Mucosa of descending colon (tissue), 3 donors: ENCODE measurements around the gene ZBTB8B. TPM values are rescaled to one million over a fixed set of nuclear protein-coding genes. Genes with fewer than 3 reads are reported as not detected.
"Not testable (repeated sequence)": the region's sequence is repeated elsewhere in the genome, so short reads cannot be mapped to it uniquely, and the experiment has no call there.

Experiments
- ATAC-seq: fragments of 200-7000 bp; cut with Tn5 transposase; one replicate; pipeline ENCODE4 v1.9.1; 2020; ENCODE audit warnings: mild to moderate bottlenecking, moderate library complexity
- DNase-seq, 3 donors: peaks; one replicate each; pipeline ENCODE4 v3.0.0-alpha.2; 2020
- H3K36me3 ChIP-seq: fragments of 200-600 bp; one replicate; pipeline ENCODE4 v1.8.0; 2021; ENCODE audit warnings: low read depth, mild to moderate bottlenecking
- H3K4me1 ChIP-seq: fragments of 200-600 bp; one replicate; pipeline ENCODE4 v1.8.0; 2021; ENCODE audit warnings: low read depth, mild to moderate bottlenecking
- H3K4me3 ChIP-seq: fragments of 200-600 bp; one replicate; pipeline ENCODE4 v1.8.0; 2021; ENCODE audit warnings: mild to moderate bottlenecking
- H3K9me3 ChIP-seq: fragments of 200-600 bp; one replicate; pipeline ENCODE4 v1.8.0; 2021; ENCODE audit warnings: mild to moderate bottlenecking
- CTCF ChIP-seq: fragments of 200-600 bp; IDR thresholded peaks from one replicate; pipeline ENCODE4 v1.8.0; 2022; ENCODE audit warnings: antibody characterized with exemption, mild to moderate bottlenecking
- intact Hi-C, 2 donors: fragments of 100-400 bp; cut with DNase I in 1 of 2; cut with micrococcal nuclease in 1 of 2; formaldehyde crosslinking; loops; one replicate each; pipeline versions ENCODE4 v1.11.0 to v1.11.1; 2022; cut with DNase I, micrococcal nuclease
- total RNA-seq, 3 donors: library from RNA; stranded (reverse); fragmentation: NEBNext Ultra II Directional in 2 of 3; extraction: Animal tissue kit (Norgen Biotek cat#: 25700) in 2 of 3; gene quantifications; one replicate each; pipeline versions ENCODE4 v1.2.1 to v1.2.4, GENCODE V29; 2021 to 2023
- donor health status: DM: no; HTN: no; CAD: no; lungs with moderate emphysema.
- donor health status: DM: no; HTN: no; CAD: no.
- donor health status: DM: no; HTN: yes; CAD: no.

Gene ZBTB8B
- total RNA-seq, 3 donors from 2014 or later: 0.03 TPM; not detected in 2

- H3K4me1 ChIP-seq: no peaks in the 10 kb centered on the region
These were observed 15.1 kb downstream of the ZBTB8B start for GRCh38 chr1:32480003-32480402.

GRCh38 chr1:32480761-32481160 is 15.9 kb downstream of the ZBTB8B start:
- no peak for DNase-seq
- no peaks in the 10 kb centered on the region for H3K4me1 ChIP-seq
- ATAC-seq: no peak
- H3K9me3 ChIP-seq: no peaks in the 10 kb centered on the region
- intact Hi-C loops: no loop called here
- no peak for TF ChIP-seq CTCF
- no peaks in the 10 kb centered on the region for H3K36me3 ChIP-seq
- H3K4me3 ChIP-seq: no peak overlapping the region

More at GRCh38 chr1:32480003-32480402, 15.1 kb downstream of the ZBTB8B start:
- no peak for DNase-seq
- no peaks in the 10 kb centered on the region for H3K9me3 ChIP-seq
- ATAC-seq: no peak
- TF ChIP-seq CTCF: no peak
- no peak overlapping the region for H3K4me3 ChIP-seq
- H3K36me3 ChIP-seq: no peaks in the 10 kb centered on the region
- intact Hi-C loops: no loop called here

- H3K9me3 ChIP-seq, H3K4me1 ChIP-seq, H3K4me3 ChIP-seq, ATAC-seq, intact Hi-C loops, H3K36me3 ChIP-seq, DNase-seq: not testable (repeated sequence)
These were observed 16.9 kb downstream of the ZBTB8B start for GRCh38 chr1:32481788-32482187.

DNA sequence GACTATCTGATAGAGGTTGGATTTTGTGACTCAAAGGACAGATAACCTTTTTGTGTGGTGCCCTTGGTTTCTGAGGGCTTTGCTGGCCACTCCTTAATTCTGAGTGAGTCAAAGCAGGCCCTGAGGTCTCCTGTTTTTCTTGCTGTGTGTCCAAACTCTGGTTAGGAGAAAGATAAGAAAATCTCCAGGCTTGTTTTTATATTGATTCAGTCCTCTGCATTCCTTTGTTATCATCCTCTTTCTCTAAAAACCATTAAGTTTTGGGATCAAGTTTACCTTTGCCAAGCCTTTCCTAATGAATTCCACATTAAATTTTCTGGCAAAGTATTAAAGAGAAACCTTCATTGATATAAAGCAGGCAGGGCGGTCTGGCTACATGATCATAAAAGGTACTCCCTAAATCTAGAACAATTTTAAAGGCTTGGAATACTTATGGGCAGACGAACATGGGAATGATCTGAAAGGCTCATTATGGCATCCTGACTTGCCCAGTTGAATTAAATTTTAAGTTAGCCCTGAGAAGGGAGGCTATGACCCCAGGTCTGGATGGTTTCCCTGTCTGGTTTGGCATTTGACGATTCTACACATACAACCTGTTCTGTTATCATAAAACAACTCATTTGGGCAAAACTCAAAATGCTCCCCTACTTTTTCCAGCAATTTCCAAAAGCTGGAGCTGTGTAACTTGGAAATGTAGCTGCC is 20.8 kb downstream of the ZBTB8B start:
- DNase-seq (no peak), ATAC-seq (no peak)
- Histone ChIP-seq H3K9me3 (no peaks in the 10 kb centered on the region), H3K4me1 (no peaks in the 10 kb centered on the region), H3K4me3 (no peak overlapping the region), H3K36me3 (no peaks in the 10 kb centered on the region)
- intact Hi-C loops: no loop called here
- no peak for TF ChIP-seq CTCF

GRCh38 chr1:32486463-32487113 is 21.7 kb downstream of the ZBTB8B start:
- peak in 2 of 3 donors; percentile 30 for DNase-seq
- intact Hi-C loops: no loop called here
- Histone ChIP-seq H3K9me3 (no peaks in the 10 kb centered on the region), H3K36me3 (no peaks in the 10 kb centered on the region), H3K4me1 (no peaks in the 10 kb centered on the region), H3K4me3 (no peak overlapping the region)
- no peak for TF ChIP-seq CTCF
- peak; percentile 77 for ATAC-seq

DNA sequence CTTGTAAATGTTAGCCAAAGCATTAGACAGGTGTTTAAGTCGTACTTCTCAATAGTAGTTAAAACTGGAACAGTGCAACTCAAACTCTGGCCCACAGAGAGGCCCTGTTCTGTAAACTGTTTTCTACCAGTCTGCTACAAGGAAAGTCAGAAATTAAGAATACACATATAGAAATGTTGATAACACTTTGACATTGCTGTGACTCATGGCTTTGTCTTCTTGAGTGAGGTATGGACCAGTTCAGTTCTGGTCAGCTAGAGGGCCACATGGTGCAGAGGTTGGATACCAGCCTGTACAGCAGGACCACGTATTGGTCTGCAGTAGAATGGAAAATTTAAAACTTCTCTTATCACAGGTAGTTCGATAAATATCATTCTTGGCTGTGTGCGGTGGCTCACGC is 22.3 kb downstream of the ZBTB8B start:
- no peak overlapping the region for H3K4me3 ChIP-seq
- H3K4me1 ChIP-seq: no peaks in the 10 kb centered on the region
- no peaks in the 10 kb centered on the region for H3K9me3 ChIP-seq
- ATAC-seq (peak; percentile 39), DNase-seq (no peak)
- TF ChIP-seq CTCF: no peak
- intact Hi-C loops: no loop called here
- H3K36me3 ChIP-seq: no peaks in the 10 kb centered on the region
